Calu3 (cell line): ENCODE measurements around the gene TBXAS1. TPM values are rescaled to one million over a fixed set of nuclear protein-coding genes. Genes with fewer than 3 reads are reported as not detected.

Experiments
- BruUV-seq: library from RNA; stranded (reverse); fragments of 400-500 nt; replicated peaks from 2 replicates; lab custom pipeline; 2021; lab: Mats Ljungman, UMichigan
- CTCF ChIA-PET: fragments of 300-600 bp; sonication (Branson Sonifier 250); formaldehyde crosslinking; loops from one replicate; lab custom pipeline; 2022; ENCODE audit warnings: antibody characterized with exemption; lab: Charles Lee
- DNase-seq: peaks from one replicate; pipeline ENCODE4 v3.0.0; 2022
- H3K27ac Mint-ChIP-seq: one replicate; pipeline ENCODE4 v1.8.0; 2022; ENCODE audit warnings: mixed read lengths; ENCODE audit not compliant: unreplicated experiment
- H3K27me3 Mint-ChIP-seq: one replicate; pipeline ENCODE4 v1.8.0; 2022; ENCODE audit warnings: mixed read lengths; ENCODE audit not compliant: unreplicated experiment
- H3K36me3 Mint-ChIP-seq: one replicate; pipeline ENCODE4 v1.8.0; 2022; ENCODE audit warnings: mild to moderate bottlenecking, moderate library complexity, mixed read lengths; ENCODE audit not compliant: insufficient read depth, unreplicated experiment
- H3K4me1 Mint-ChIP-seq: one replicate; pipeline ENCODE4 v1.8.0; 2022; ENCODE audit warnings: mild to moderate bottlenecking, low read depth, mixed read lengths; ENCODE audit not compliant: unreplicated experiment
- H3K4me3 Mint-ChIP-seq: one replicate; pipeline ENCODE4 v1.8.0; 2022; ENCODE audit warnings: mild to moderate bottlenecking, low read depth, moderate library complexity, mixed read lengths; ENCODE audit not compliant: unreplicated experiment
- H3K9me3 Mint-ChIP-seq: one replicate; pipeline ENCODE4 v1.8.0; 2022; ENCODE audit warnings: low read depth, mixed read lengths; ENCODE audit not compliant: unreplicated experiment
- intact Hi-C: fragments of 100-400 bp; cut with micrococcal nuclease; formaldehyde crosslinking; loops from one replicate; pipeline ENCODE4 v1.10.0; 2022; ENCODE audit not compliant: unreplicated experiment
- total RNA-seq: library from RNA; stranded (reverse); gene quantifications from 2 replicates; pipeline ENCODE4 v1.2.3, GENCODE V29; 2022
- TF ChIP-seq, protein P1 (sequence below): fragments of 200-600 bp; IDR thresholded peaks from one replicate; pipeline ENCODE4 v1.8.0; 2022; ENCODE audit warnings: antibody characterized with exemption; ENCODE audit not compliant: unreplicated experiment

TBXAS1 gene
- total RNA-seq, 1 experiment from 2014 or later, result 33.0 TPM

GRCh38 chr7:139936760-139937310 lies 107.8 kb downstream of the TBXAS1 start:
- no TSS peak for BruUV-seq
- no peak for DNase-seq
- Mint-ChIP-seq H3K36me3 (no peaks in the 10 kb centered on the region), H3K4me3 (no peak overlapping the region), H3K27ac (no peak overlapping the region), H3K4me1 (no peaks in the 10 kb centered on the region), H3K9me3 (no peaks in the 10 kb centered on the region), H3K27me3 (no peaks in the 10 kb centered on the region)
- intact Hi-C loops, result no loop called here
- CTCF ChIA-PET, result no interaction called here
- TF ChIP-seq, protein P1, sequence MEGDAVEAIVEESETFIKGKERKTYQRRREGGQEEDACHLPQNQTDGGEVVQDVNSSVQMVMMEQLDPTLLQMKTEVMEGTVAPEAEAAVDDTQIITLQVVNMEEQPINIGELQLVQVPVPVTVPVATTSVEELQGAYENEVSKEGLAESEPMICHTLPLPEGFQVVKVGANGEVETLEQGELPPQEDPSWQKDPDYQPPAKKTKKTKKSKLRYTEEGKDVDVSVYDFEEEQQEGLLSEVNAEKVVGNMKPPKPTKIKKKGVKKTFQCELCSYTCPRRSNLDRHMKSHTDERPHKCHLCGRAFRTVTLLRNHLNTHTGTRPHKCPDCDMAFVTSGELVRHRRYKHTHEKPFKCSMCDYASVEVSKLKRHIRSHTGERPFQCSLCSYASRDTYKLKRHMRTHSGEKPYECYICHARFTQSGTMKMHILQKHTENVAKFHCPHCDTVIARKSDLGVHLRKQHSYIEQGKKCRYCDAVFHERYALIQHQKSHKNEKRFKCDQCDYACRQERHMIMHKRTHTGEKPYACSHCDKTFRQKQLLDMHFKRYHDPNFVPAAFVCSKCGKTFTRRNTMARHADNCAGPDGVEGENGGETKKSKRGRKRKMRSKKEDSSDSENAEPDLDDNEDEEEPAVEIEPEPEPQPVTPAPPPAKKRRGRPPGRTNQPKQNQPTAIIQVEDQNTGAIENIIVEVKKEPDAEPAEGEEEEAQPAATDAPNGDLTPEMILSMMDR, result no peak

DNA sequence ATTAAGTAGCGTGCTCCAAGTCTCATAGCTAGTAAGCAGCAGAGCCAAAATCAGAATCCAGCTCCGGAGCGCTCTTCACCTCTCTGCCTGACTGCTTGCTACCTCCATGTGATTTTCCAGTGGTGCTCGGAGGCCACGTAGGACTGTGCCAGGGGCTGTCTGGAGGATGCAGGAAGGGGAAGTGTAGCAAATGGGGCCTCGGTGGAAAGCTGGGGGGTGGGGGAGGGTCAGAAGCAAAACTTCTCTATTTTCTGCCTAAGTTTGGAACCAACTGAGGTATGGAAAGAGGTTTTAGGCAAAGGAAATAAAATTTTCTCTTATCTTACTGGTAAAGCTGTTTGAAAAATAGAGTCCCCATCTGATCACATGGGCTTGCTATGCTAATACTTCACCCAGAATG lies 108.7 kb downstream of the TBXAS1 start:
- DNase-seq, result no peak
- H3K36me3 Mint-ChIP-seq, result no peaks in the 10 kb centered on the region
- no TSS peak for BruUV-seq
- H3K27ac Mint-ChIP-seq, result no peak overlapping the region
- TF ChIP-seq, protein P1, result no peak
- CTCF ChIA-PET, result no interaction called here
- intact Hi-C loops, result no loop called here
- no peaks in the 10 kb centered on the region for H3K4me1 Mint-ChIP-seq
- no peaks in the 10 kb centered on the region for H3K27me3 Mint-ChIP-seq
- H3K4me3 Mint-ChIP-seq, result no peak overlapping the region
- H3K9me3 Mint-ChIP-seq, result no peaks in the 10 kb centered on the region

GRCh38 chr7:139940866-139941265 lies 111.8 kb downstream of the TBXAS1 start:
- Mint-ChIP-seq H3K4me1 (no peaks in the 10 kb centered on the region), H3K27ac (no peak overlapping the region), H3K9me3 (no peaks in the 10 kb centered on the region), H3K4me3 (no peak overlapping the region), H3K27me3 (no peaks in the 10 kb centered on the region), H3K36me3 (no peaks in the 10 kb centered on the region)
- BruUV-seq, result no TSS peak
- TF ChIP-seq, protein P1, result no peak
- DNase-seq, result no peak
- CTCF ChIA-PET, result no interaction called here
- intact Hi-C loops, result no loop called here

- Mint-ChIP-seq H3K9me3 (peaks cover 3% of the 10 kb centered on the region), H3K36me3 (no peaks in the 10 kb centered on the region), H3K4me3 (no peak overlapping the region), H3K27me3 (no peaks in the 10 kb centered on the region), H3K4me1 (no peaks in the 10 kb centered on the region), H3K27ac (no peak overlapping the region)
- CTCF ChIA-PET, result no interaction called here
- no peak for DNase-seq
- no TSS peak for BruUV-seq
- TF ChIP-seq, protein P1, result no peak
- intact Hi-C loops, result no loop called here
These were observed 112.4 kb downstream of the TBXAS1 start for GRCh38 chr7:139941421-139941820.
